ENCODE measurements around the gene FAM120AOS.

FAM120AOS gene

GRCh38 chr9:93397661-93398373 is 55.6 kb downstream of the FAM120AOS start:
- H3K4me3 ChIP-seq (ENCODE audit: low read depth, low read length) = no peak overlapping the region
- no peak for DNase-seq (ENCODE audit: low read depth)
- no peak for TF ChIP-seq CTCF (IDR thresholded peaks at IDR 0.05; ENCODE audit: low read depth, low read length, missing control alignments)

Data from GM12864 (cell line).